H1 (cell line): ENCODE data around the gene SCMH1.

Experiments used
- BRCA1 ChIP-seq: IDR thresholded peaks from 2 replicates; pipeline ENCODE4 v1.6.1; 2012; ENCODE audit warnings: low read depth, low read length, improper control_type of control experiment
- CEBPB ChIP-seq: IDR thresholded peaks from 2 replicates; pipeline ENCODE4 v1.6.1; 2012; ENCODE audit warnings: low read depth, low read length
- CREB1 ChIP-seq: IDR thresholded peaks from 2 replicates; pipeline ENCODE4 v1.6.1; 2012; ENCODE audit warnings: inconsistent platforms
- EP300 ChIP-seq, 2 experiments: IDR thresholded peaks; 1 replicate in 1 of 2; 2 replicates in 1 of 2; pipeline ENCODE4 v1.6.1; 2011 to 2012; ENCODE audit warnings: low read depth in 2 of 2, low read length in 2 of 2, mild to moderate bottlenecking in 2 of 2, borderline replicate concordance in 1 of 2, inconsistent platforms in 1 of 2, moderate library complexity in 1 of 2
- HDAC2 ChIP-seq, 2 experiments: fragments of 300-600 bp in 1 of 2; sonication (generic) in 1 of 2; IDR thresholded peaks; 2 replicates each; pipeline ENCODE4 v1.6.1; 2011 to 2012; ENCODE audit warnings: low read depth in 2 of 2, low read length in 2 of 2, mild to moderate bottlenecking in 2 of 2, moderate library complexity in 2 of 2, borderline replicate concordance in 1 of 2, inconsistent platforms in 1 of 2
- JUND ChIP-seq: IDR thresholded peaks from 2 replicates; pipeline ENCODE4 v1.6.1; 2011; ENCODE audit warnings: mild to moderate bottlenecking, improper control_type of control experiment, low read length
- POLR2A ChIP-seq, 2 experiments: IDR thresholded peaks; 1 replicate in 1 of 2; 2 replicates in 1 of 2; pipeline ENCODE4 v1.6.1; 2011; ENCODE audit warnings: low read depth in 2 of 2, low read length in 2 of 2, mild to moderate bottlenecking in 2 of 2; ENCODE audit errors: control extremely low read depth in 1 of 2
- POLR2AphosphoS5 ChIP-seq: IDR thresholded peaks from 2 replicates; pipeline ENCODE4 v1.6.1; 2011; ENCODE audit warnings: low read depth, low read length
- RAD21 ChIP-seq, 2 experiments: IDR thresholded peaks in 1 of 2; conservative IDR thresholded peaks in 1 of 2; 2 replicates each; pipeline ENCODE4 v1.6.1; 2011; ENCODE audit warnings: low read depth in 2 of 2, low read length in 2 of 2, improper control_type of control experiment in 1 of 2, inconsistent platforms in 1 of 2, mild to moderate bottlenecking in 1 of 2, moderate library complexity in 1 of 2
- RNF2 ChIP-seq: fragments of 200-900, 300-1000 bp; sonication (generic); IDR thresholded peaks from 2 replicates; pipeline ENCODE4 v1.7.1; 2016; ENCODE audit warnings: borderline replicate concordance, low read depth, mild to moderate bottlenecking, antibody characterized with exemption, low read length; ENCODE audit not compliant: poor library complexity, severe bottlenecking; ENCODE audit errors: missing control alignments
- RXRA ChIP-seq: IDR thresholded peaks from 2 replicates; pipeline ENCODE4 v1.6.1; 2011; ENCODE audit warnings: low read depth, mild to moderate bottlenecking, low read length, moderate library complexity; ENCODE audit not compliant: insufficient read depth
- TF ChIP-seq, protein P1 (sequence below), 3 experiments: IDR thresholded peaks; 1 replicate in 2 of 3; 2 replicates in 1 of 3; pipeline versions ENCODE4 v1.5.1 to v1.6.1; 2011; ENCODE audit warnings: low read length in 3 of 3, mild to moderate bottlenecking in 3 of 3, inconsistent platforms in 2 of 3, low read depth in 1 of 3, moderate library complexity in 1 of 3; ENCODE audit not compliant: insufficient read depth in 1 of 3; ENCODE audit errors: control extremely low read depth in 1 of 3

DNA sequence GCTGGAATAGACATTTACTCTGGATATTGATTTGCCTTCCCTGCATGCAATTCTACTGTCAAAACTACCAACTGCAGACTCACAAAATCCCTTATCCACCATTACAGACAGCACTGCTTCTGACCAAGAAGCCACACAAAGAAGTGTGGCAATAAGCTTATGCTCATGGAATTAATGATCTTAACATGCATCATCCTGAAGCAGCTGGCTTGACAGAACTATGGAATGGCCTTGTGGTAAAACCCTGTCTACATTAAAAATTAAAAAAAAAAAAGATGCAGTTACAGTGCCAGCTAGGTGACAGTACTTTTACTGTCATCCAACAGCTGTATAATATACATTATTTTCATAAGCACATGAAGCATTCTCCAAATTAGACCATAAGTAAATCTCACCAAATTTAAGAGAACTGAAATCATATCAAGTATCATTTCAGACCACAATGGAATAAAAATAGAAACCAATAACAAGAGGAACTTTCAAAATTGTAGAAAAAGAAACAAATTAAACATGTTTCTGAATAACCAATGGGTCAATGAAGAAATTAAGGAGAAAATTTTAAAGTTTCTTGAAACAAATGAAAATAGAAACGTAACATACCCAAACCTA lies 70.7 kb downstream of the SCMH1 start:
- no peak for TF ChIP-seq HDAC2 (IDR thresholded peaks at IDR 0.05; ENCODE audit: borderline replicate concordance in 1 of 2, low read depth in 2 of 2, low read length in 2 of 2)
- no peak for TF ChIP-seq RXRA
- no peak for TF ChIP-seq RNF2
- TF ChIP-seq, protein P1, sequence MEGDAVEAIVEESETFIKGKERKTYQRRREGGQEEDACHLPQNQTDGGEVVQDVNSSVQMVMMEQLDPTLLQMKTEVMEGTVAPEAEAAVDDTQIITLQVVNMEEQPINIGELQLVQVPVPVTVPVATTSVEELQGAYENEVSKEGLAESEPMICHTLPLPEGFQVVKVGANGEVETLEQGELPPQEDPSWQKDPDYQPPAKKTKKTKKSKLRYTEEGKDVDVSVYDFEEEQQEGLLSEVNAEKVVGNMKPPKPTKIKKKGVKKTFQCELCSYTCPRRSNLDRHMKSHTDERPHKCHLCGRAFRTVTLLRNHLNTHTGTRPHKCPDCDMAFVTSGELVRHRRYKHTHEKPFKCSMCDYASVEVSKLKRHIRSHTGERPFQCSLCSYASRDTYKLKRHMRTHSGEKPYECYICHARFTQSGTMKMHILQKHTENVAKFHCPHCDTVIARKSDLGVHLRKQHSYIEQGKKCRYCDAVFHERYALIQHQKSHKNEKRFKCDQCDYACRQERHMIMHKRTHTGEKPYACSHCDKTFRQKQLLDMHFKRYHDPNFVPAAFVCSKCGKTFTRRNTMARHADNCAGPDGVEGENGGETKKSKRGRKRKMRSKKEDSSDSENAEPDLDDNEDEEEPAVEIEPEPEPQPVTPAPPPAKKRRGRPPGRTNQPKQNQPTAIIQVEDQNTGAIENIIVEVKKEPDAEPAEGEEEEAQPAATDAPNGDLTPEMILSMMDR (IDR thresholded peaks at IDR 0.05; ENCODE audit: control extremely low read depth in 1 of 3, insufficient read depth in 1 of 3, low read depth in 1 of 3, low read length in 3 of 3) = no peak
- no peak for TF ChIP-seq EP300 (IDR thresholded peaks at IDR 0.05; ENCODE audit: borderline replicate concordance in 1 of 2, low read depth in 2 of 2, low read length in 2 of 2)
- no peak for TF ChIP-seq POLR2A (IDR thresholded peaks at IDR 0.05; ENCODE audit: control extremely low read depth in 1 of 2, low read depth in 2 of 2, low read length in 2 of 2)
- no peak for TF ChIP-seq POLR2AphosphoS5
- TF ChIP-seq BRCA1 = no peak
- no peak for TF ChIP-seq RAD21 (IDR thresholded peaks at IDR 0.05 in 1 of 2, conservative IDR thresholded peaks at IDR 0.05 in 1 of 2; ENCODE audit: low read depth in 2 of 2, low read length in 2 of 2)
- no peak for TF ChIP-seq CREB1
- TF ChIP-seq CEBPB = no peak
- no peak for TF ChIP-seq JUND
